Caco-2 (cell line): Measurements from ENCODE around the gene ENOX1. TPM values are rescaled to one million over a fixed set of nuclear protein-coding genes. Genes with fewer than 3 reads are reported as not detected.
"Not testable (repeated sequence)": the region's sequence is repeated elsewhere in the genome, so short reads cannot be mapped to it uniquely, and the experiment has no call there.

Experiments
- BruUV-seq: library from RNA; stranded (reverse); fragments of 400-500 nt; replicated peaks from 2 replicates; lab custom pipeline; 2021; lab: Mats Ljungman, UMichigan
- CTCF ChIA-PET: fragments of 300-600 bp; sonication (Branson Sonifier 250); formaldehyde crosslinking; loops from one replicate; lab custom pipeline; 2022; ENCODE audit warnings: antibody characterized with exemption; lab: Charles Lee
- POLR2A ChIA-PET: fragments of 300-600 bp; sonication (Branson Sonifier 250); formaldehyde crosslinking; loops from one replicate; lab custom pipeline; 2022; ENCODE audit warnings: antibody characterized with exemption; lab: Charles Lee
- DNase-seq, 2 experiments: peaks; one replicate each; pipeline versions ENCODE4 v3.0.0 to v3.0.0-alpha.2; 2020 to 2022
- H3K27me3 ChIP-seq: replicated peaks from 2 replicates; pipeline ENCODE4 v1.6.0; 2011; ENCODE audit warnings: low read length; ENCODE audit not compliant: control insufficient read depth, insufficient read depth
- H3K36me3 ChIP-seq: 2 replicates; pipeline ENCODE4 v1.5.1; 2011; ENCODE audit warnings: low read length; ENCODE audit not compliant: control insufficient read depth, insufficient read depth
- H3K4me1 ChIP-seq: fragments of 250-450 bp; sonication (Bioruptor Pico); 2 replicates; pipeline ENCODE4 v1.5.1; 2020; ENCODE audit warnings: mild to moderate bottlenecking
- H3K4me3 ChIP-seq: 2 replicates; pipeline ENCODE4 v1.5.1; 2011; ENCODE audit warnings: low read depth, mild to moderate bottlenecking, control low read depth, low read length
- H3K9me3 ChIP-seq: fragments of 250-450 bp; sonication (Bioruptor Pico); 2 replicates; pipeline ENCODE4 v1.5.1; 2020; ENCODE audit warnings: mild to moderate bottlenecking, moderate library complexity
- H3K27ac Mint-ChIP-seq: one replicate; pipeline ENCODE4 v1.8.0; 2022; ENCODE audit warnings: mixed read lengths; ENCODE audit not compliant: unreplicated experiment
- H3K27me3 Mint-ChIP-seq: one replicate; pipeline ENCODE4 v1.8.0; 2022; ENCODE audit warnings: mixed read lengths; ENCODE audit not compliant: insufficient read depth, unreplicated experiment
- H3K36me3 Mint-ChIP-seq: one replicate; pipeline ENCODE4 v1.8.0; 2022; ENCODE audit warnings: mild to moderate bottlenecking, mixed read lengths; ENCODE audit not compliant: insufficient read depth, unreplicated experiment
- H3K4me1 Mint-ChIP-seq: one replicate; pipeline ENCODE4 v1.8.0; 2022; ENCODE audit warnings: low read depth, mixed read lengths; ENCODE audit not compliant: unreplicated experiment
- H3K4me3 Mint-ChIP-seq: one replicate; pipeline ENCODE4 v1.8.0; 2022; ENCODE audit warnings: mild to moderate bottlenecking, moderate library complexity, mixed read lengths; ENCODE audit not compliant: unreplicated experiment
- H3K9me3 Mint-ChIP-seq: one replicate; pipeline ENCODE4 v1.8.0; 2022; ENCODE audit warnings: mixed read lengths; ENCODE audit not compliant: unreplicated experiment
- intact Hi-C: fragments of 100-400 bp; cut with micrococcal nuclease; formaldehyde crosslinking; loops from one replicate; pipeline ENCODE4 v1.10.0; 2022; ENCODE audit not compliant: unreplicated experiment
- total RNA-seq: library from RNA; stranded (reverse); gene quantifications from 2 replicates; pipeline ENCODE4 v1.2.3, GENCODE V29; 2022
- TF ChIP-seq, protein P1 (sequence below), 2 experiments: fragments of 200-600 bp in 1 of 2; IDR thresholded peaks; 1 replicate in 1 of 2; 2 replicates in 1 of 2; pipeline versions ENCODE4 v1.5.1 to v1.8.0; 2011 to 2022; ENCODE audit warnings: antibody characterized with exemption in 1 of 2, control low read depth in 1 of 2, inconsistent platforms in 1 of 2, low read depth in 1 of 2, low read length in 1 of 2, mild to moderate bottlenecking in 1 of 2, moderate library complexity in 1 of 2; ENCODE audit not compliant: insufficient read depth in 1 of 2, severe bottlenecking in 1 of 2, unreplicated experiment in 1 of 2

ENOX1 gene
- total RNA-seq, 1 experiment from 2014 or later: 9.1 TPM

DNA sequence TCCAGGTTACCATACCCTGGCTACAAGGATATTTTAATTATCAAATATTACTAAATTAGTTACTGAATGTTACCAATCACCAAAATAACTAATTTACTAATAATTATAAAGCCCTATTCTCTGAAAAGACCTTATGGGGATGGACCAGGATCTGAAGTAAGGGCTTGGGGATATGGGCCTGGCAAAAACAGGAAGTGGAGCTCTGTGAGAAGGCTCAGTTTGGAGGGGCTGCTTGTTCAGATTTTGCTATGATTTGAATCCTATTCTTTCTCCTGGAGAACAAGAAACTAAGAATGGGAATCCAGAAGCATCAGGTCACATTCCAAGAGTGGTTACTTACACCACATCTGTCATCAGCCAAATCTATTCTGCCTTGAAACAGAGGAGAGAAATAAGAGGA, 615.3 kb downstream of the ENOX1 start:
- no TSS peak for BruUV-seq
- Histone ChIP-seq H3K4me3 (no peak overlapping the region), H3K36me3 (no peaks in the 10 kb centered on the region), H3K4me1 (no peaks in the 10 kb centered on the region), H3K9me3 (no peaks in the 10 kb centered on the region), H3K27me3 (no peaks in the 10 kb centered on the region)
- H3K9me3 Mint-ChIP-seq: no peaks in the 10 kb centered on the region
- no peaks in the 10 kb centered on the region for H3K4me1 Mint-ChIP-seq
- no peaks in the 10 kb centered on the region for H3K36me3 Mint-ChIP-seq
- DNase-seq: no peak
- intact Hi-C loops: no loop called here
- H3K27ac Mint-ChIP-seq: no peak overlapping the region
- TF ChIP-seq, protein P1, sequence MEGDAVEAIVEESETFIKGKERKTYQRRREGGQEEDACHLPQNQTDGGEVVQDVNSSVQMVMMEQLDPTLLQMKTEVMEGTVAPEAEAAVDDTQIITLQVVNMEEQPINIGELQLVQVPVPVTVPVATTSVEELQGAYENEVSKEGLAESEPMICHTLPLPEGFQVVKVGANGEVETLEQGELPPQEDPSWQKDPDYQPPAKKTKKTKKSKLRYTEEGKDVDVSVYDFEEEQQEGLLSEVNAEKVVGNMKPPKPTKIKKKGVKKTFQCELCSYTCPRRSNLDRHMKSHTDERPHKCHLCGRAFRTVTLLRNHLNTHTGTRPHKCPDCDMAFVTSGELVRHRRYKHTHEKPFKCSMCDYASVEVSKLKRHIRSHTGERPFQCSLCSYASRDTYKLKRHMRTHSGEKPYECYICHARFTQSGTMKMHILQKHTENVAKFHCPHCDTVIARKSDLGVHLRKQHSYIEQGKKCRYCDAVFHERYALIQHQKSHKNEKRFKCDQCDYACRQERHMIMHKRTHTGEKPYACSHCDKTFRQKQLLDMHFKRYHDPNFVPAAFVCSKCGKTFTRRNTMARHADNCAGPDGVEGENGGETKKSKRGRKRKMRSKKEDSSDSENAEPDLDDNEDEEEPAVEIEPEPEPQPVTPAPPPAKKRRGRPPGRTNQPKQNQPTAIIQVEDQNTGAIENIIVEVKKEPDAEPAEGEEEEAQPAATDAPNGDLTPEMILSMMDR (IDR thresholded peaks at IDR 0.05; ENCODE audit: insufficient read depth in 1 of 2, low read depth in 1 of 2, low read length in 1 of 2, severe bottlenecking in 1 of 2, unreplicated experiment in 1 of 2): no peak
- no peak overlapping the region for H3K4me3 Mint-ChIP-seq
- ChIA-PET CTCF (no interaction called here), POLR2A (no interaction called here)
- no peaks in the 10 kb centered on the region for H3K27me3 Mint-ChIP-seq

DNA sequence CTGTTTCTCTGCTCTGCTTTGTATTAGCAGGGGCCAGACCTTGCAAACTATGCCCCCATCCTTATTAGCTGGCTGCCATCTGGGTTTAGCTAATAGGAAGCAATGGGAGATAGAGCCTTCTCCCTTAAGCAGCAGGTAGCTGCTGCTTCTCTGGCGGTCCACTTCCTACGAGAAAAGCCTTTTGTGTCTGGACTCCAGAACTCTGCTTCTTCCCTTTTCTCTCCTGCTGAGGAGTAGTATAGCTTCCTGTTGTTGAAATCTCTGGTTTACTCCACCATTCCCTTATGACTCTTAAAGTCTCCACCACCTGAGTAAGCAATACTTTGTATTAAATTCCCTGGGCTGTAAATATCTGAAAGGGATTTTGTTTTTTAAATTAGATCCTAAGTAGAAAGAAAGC, 616.3 kb downstream of the ENOX1 start:
- 0 out of 2 replicates have a peak, but pooled peaks cover 3% of the 10 kb centered on the region for H3K9me3 ChIP-seq
- ChIA-PET POLR2A (no interaction called here), CTCF (no interaction called here)
- TF ChIP-seq, protein P1 (IDR thresholded peaks at IDR 0.05; ENCODE audit: insufficient read depth in 1 of 2, low read depth in 1 of 2, low read length in 1 of 2, severe bottlenecking in 1 of 2, unreplicated experiment in 1 of 2): no peak
- H3K36me3 ChIP-seq: no peaks in the 10 kb centered on the region
- no peak for DNase-seq
- H3K27me3 ChIP-seq: no peaks in the 10 kb centered on the region
- Mint-ChIP-seq H3K9me3 (peaks cover 3% of the 10 kb centered on the region), H3K4me3 (no peak overlapping the region), H3K4me1 (no peaks in the 10 kb centered on the region), H3K36me3 (no peaks in the 10 kb centered on the region), H3K27me3 (no peaks in the 10 kb centered on the region), H3K27ac (no peak overlapping the region)
- no peak overlapping the region for H3K4me3 ChIP-seq
- intact Hi-C loops: no loop called here
- no peaks in the 10 kb centered on the region for H3K4me1 ChIP-seq
- BruUV-seq: no TSS peak

DNA sequence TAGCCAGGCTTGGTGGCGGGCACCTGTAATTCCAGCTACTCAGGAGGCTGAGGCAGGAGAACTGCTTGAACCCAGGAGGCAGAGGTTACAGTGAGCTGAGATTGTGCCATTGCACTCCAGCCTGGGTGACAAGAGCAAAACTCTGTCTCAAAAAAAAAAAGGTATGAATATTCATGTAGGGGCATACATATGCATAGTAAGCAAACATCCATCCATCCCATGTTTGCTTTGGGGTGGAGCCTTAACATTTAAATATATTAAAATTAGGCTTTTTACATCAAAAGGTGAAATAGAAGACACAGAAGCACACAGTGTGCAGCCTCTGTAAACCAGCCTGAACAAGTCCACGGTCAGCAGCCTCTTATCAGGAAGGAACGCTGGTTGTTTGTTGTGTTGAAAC, 618.3 kb downstream of the ENOX1 start:
- H3K4me3 Mint-ChIP-seq, POLR2A ChIA-PET: not testable (repeated sequence)

DNA sequence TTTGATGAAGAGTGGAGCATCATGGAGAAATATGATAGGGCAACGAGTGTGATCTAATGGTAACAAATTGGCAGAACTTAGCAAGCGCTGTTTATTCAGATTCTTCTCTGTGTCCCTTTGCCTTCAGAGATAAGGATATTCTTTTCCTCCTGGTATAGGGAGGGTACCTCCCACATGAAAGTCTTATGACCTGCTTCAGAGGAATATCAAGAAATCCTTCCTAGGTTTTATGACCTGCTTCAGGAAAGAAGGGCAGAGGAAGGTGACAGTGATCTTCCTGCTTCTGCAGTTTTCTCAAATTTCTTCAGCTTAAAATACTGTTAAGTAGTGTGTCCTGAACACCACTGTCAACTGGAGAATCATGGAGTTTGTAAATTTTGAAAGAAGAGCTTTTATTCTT, 619.0 kb downstream of the ENOX1 start:
- intact Hi-C loops: no loop called here
- BruUV-seq: no TSS peak
- Histone ChIP-seq H3K36me3 (no peaks in the 10 kb centered on the region), H3K4me3 (no peak overlapping the region), H3K9me3 (0 out of 2 replicates have a peak, but pooled peaks cover 13% of the 10 kb centered on the region), H3K27me3 (no peaks in the 10 kb centered on the region), H3K4me1 (no peaks in the 10 kb centered on the region)
- TF ChIP-seq, protein P1 (IDR thresholded peaks at IDR 0.05; ENCODE audit: insufficient read depth in 1 of 2, low read depth in 1 of 2, low read length in 1 of 2, severe bottlenecking in 1 of 2, unreplicated experiment in 1 of 2): no peak
- ChIA-PET POLR2A (no interaction called here), CTCF (no interaction called here)
- Mint-ChIP-seq H3K4me3 (no peak overlapping the region), H3K27me3 (no peaks in the 10 kb centered on the region), H3K9me3 (peaks cover 17% of the 10 kb centered on the region), H3K36me3 (no peaks in the 10 kb centered on the region), H3K27ac (no peak overlapping the region), H3K4me1 (no peaks in the 10 kb centered on the region)
- no peak for DNase-seq

More for the DNA sequence above, 618.3 kb downstream of the ENOX1 start:
- 0 out of 2 replicates have a peak, but pooled peaks cover 13% of the 10 kb centered on the region for H3K9me3 ChIP-seq
- H3K36me3 Mint-ChIP-seq, intact Hi-C loops, H3K4me3 ChIP-seq, H3K4me1 ChIP-seq, CTCF ChIA-PET, H3K27me3 ChIP-seq, H3K27me3 Mint-ChIP-seq, H3K4me1 Mint-ChIP-seq, BruUV-seq, H3K27ac Mint-ChIP-seq, DNase-seq, H3K36me3 ChIP-seq: not testable (repeated sequence)
- peaks cover 17% of the 10 kb centered on the region for H3K9me3 Mint-ChIP-seq
